GM23248 (cell line): ENCODE measurements around the gene CALB2. TPM values are rescaled to one million over a fixed set of nuclear protein-coding genes. Genes with fewer than 3 reads are reported as not detected.

Experiments
- DNase-seq: peaks from one replicate; pipeline ENCODE4 v3.0.0-alpha.2; 2015
- H2AFZ ChIP-seq: fragments of 200-600 bp; sonication (generic); 2 replicates; pipeline ENCODE4 v1.6.1; 2016; ENCODE audit warnings: antibody characterized with exemption
- H3F3A ChIP-seq: fragments of 200-600 bp; sonication (generic); 2 replicates; pipeline ENCODE4 v1.6.1; 2016; ENCODE audit warnings: mild to moderate bottlenecking, antibody characterized with exemption, mixed run types; ENCODE audit not compliant: insufficient read depth
- H3K27ac ChIP-seq: fragments of 200-600 bp; sonication (generic); 2 replicates; pipeline ENCODE4 v1.5.1; 2016; ENCODE audit warnings: mild to moderate bottlenecking
- H3K27me3 ChIP-seq: fragments of 200-600 bp; sonication (generic); replicated peaks from 2 replicates; pipeline ENCODE4 v1.6.1; 2016; ENCODE audit warnings: mild to moderate bottlenecking; ENCODE audit not compliant: insufficient read depth
- H3K36me3 ChIP-seq: fragments of 200-600 bp; sonication (generic); 2 replicates; pipeline ENCODE4 v1.6.1; 2016; ENCODE audit warnings: low read depth, mild to moderate bottlenecking
- H3K4me1 ChIP-seq: fragments of 200-600 bp; sonication (generic); 2 replicates; pipeline ENCODE4 v1.6.1; 2016; ENCODE audit warnings: mild to moderate bottlenecking; ENCODE audit not compliant: insufficient read depth
- H3K4me2 ChIP-seq: fragments of 200-600 bp; sonication (generic); one replicate; pipeline ENCODE4 v1.6.1; 2016; ENCODE audit warnings: mild to moderate bottlenecking; ENCODE audit not compliant: unreplicated experiment
- H3K4me3 ChIP-seq: fragments of 200-600 bp; sonication (generic); 2 replicates; pipeline ENCODE4 v1.5.1; 2016; ENCODE audit warnings: mild to moderate bottlenecking
- H3K79me2 ChIP-seq: fragments of 200-600 bp; sonication (generic); 2 replicates; pipeline ENCODE4 v1.6.1; 2016; ENCODE audit warnings: mild to moderate bottlenecking; ENCODE audit not compliant: insufficient read depth
- H3K9ac ChIP-seq: fragments of 200-600 bp; sonication (generic); 2 replicates; pipeline ENCODE4 v1.6.1; 2016; ENCODE audit warnings: mild to moderate bottlenecking
- H3K9me2 ChIP-seq: fragments of 200-600 bp; sonication (generic); 2 replicates; pipeline ENCODE4 v1.6.1; 2016; ENCODE audit warnings: mixed run types, mild to moderate bottlenecking, moderate library complexity; ENCODE audit not compliant: insufficient read depth
- H3K9me3 ChIP-seq: fragments of 200-600 bp; sonication (generic); one replicate; pipeline ENCODE4 v1.6.1; 2017; ENCODE audit warnings: low read depth
- H4K20me1 ChIP-seq: fragments of 200-600 bp; sonication (generic); 2 replicates; pipeline ENCODE4 v1.6.0; 2016; ENCODE audit not compliant: insufficient read depth
- EZH2 ChIP-seq: fragments of 200-600 bp; sonication (generic); IDR thresholded peaks from 2 replicates; pipeline ENCODE4 v1.6.1; 2018; ENCODE audit warnings: antibody characterized with exemption, mild to moderate bottlenecking; ENCODE audit not compliant: insufficient read depth, poor library complexity, severe bottlenecking
- EZH2phosphoT487 ChIP-seq: fragments of 200-600 bp; sonication (generic); IDR thresholded peaks from 2 replicates; pipeline ENCODE4 v1.6.1; 2018; ENCODE audit warnings: antibody characterized with exemption, moderate library complexity, mild to moderate bottlenecking, low read depth; ENCODE audit not compliant: insufficient read depth
- WGBS, 2 experiments: methylation state at CpG; one replicate each; pipeline ENCODE4 v1.1.6; 2015 to 2017; ENCODE audit warnings: low lambda C conversion rate in 2 of 2, low coverage in 1 of 2; ENCODE audit errors: missing lambda C conversion rate in 2 of 2; 5-methylcytosine and 5-hydroxymethylcytosine counted together
- in situ Hi-C: fragments of 300-500 bp; cut with MboI; formaldehyde crosslinking; loops from 2 replicates; pipeline ENCODE4 v1.15.0; 2020
- polyA plus RNA-seq: library from polyadenylated mRNA; unstranded; fragments of >200 nt; fragmentation: Nextera tagmentation; extraction: Ambion mirVana; gene quantifications from 2 replicates; pipeline ENCODE4 v1.2.1, GENCODE V29; 2016
- total RNA-seq: library from RNA; depleted of rRNA; stranded (reverse); fragments of >200 nt; shearing (Covaris generic); gene quantifications from 2 replicates; pipeline ENCODE4 v1.2.3, GENCODE V29; 2014

CALB2 gene
- total and polyA plus RNA-seq, 2 experiments from 2014 or later, result 1.2 to 1.8 TPM

- Histone ChIP-seq H3K9me2 (no peaks in the 10 kb centered on the region), H3K9me3 (no peaks in the 10 kb centered on the region), H3K4me3 (no peak overlapping the region), H3K27ac (no peak overlapping the region), H4K20me1 (no peaks in the 10 kb centered on the region), H3K9ac (no peak overlapping the region), H3K36me3 (no peaks in the 10 kb centered on the region), H3K79me2 (no peaks in the 10 kb centered on the region), H2AFZ (no peak overlapping the region), H3F3A (no peaks in the 10 kb centered on the region), H3K4me2 (no peak overlapping the region), H3K4me1 (no peaks in the 10 kb centered on the region), H3K27me3 (no peaks in the 10 kb centered on the region)
- TF ChIP-seq EZH2, result no peak
- no peak for TF ChIP-seq EZH2phosphoT487
- DNase-seq, result peak; percentile 70
- WGBS, 2 experiments, result 51 to 54% methylated on average over 12 of the region's 12 CpGs
- in situ Hi-C loops, result no loop called here
Observed at GRCh38 chr16:71367241-71367976, 8.9 kb downstream of the CALB2 start.

GRCh38 chr16:71368958-71369357 lies 10.4 kb downstream of the CALB2 start:
- Histone ChIP-seq H3K4me2 (no peak overlapping the region), H3K9me3 (no peaks in the 10 kb centered on the region), H3K9ac (no peak overlapping the region), H2AFZ (no peak overlapping the region), H3K4me1 (peaks cover 5% of the 10 kb centered on the region; the same call in 1 of the 2 replicates), H3K79me2 (no peaks in the 10 kb centered on the region), H3K36me3 (no peaks in the 10 kb centered on the region), H3F3A (no peaks in the 10 kb centered on the region), H3K27ac (no peak overlapping the region), H4K20me1 (no peaks in the 10 kb centered on the region), H3K4me3 (no peak overlapping the region), H3K9me2 (no peaks in the 10 kb centered on the region), H3K27me3 (no peaks in the 10 kb centered on the region)
- 65 to 66% methylated on average over 10 of the region's 10 CpGs for WGBS, 2 experiments
- no peak for DNase-seq
- no peak for TF ChIP-seq EZH2phosphoT487
- no peak for TF ChIP-seq EZH2
- in situ Hi-C loops, result no loop called here

GRCh38 chr16:71369494-71369893 lies 11.0 kb downstream of the CALB2 start:
- H3K4me2 ChIP-seq, result no peak overlapping the region
- H3K9ac ChIP-seq, result no peak overlapping the region
- no peaks in the 10 kb centered on the region for H4K20me1 ChIP-seq
- H3K4me1 ChIP-seq, result peaks cover 5% of the 10 kb centered on the region; the same call in 1 of the 2 replicates
- no peaks in the 10 kb centered on the region for H3K36me3 ChIP-seq
- no peaks in the 10 kb centered on the region for H3K79me2 ChIP-seq
- no peaks in the 10 kb centered on the region for H3K27me3 ChIP-seq
- DNase-seq, result no peak
- TF ChIP-seq EZH2phosphoT487 (no peak), EZH2 (no peak)
- WGBS, 2 experiments, result 65 to 69% methylated on average over 11 of the region's 11 CpGs
- H3F3A ChIP-seq, result no peaks in the 10 kb centered on the region
- in situ Hi-C loops, result no loop called here
- H3K4me3 ChIP-seq, result no peak overlapping the region
- no peak overlapping the region for H2AFZ ChIP-seq
- no peaks in the 10 kb centered on the region for H3K9me2 ChIP-seq
- no peak overlapping the region for H3K27ac ChIP-seq
- no peaks in the 10 kb centered on the region for H3K9me3 ChIP-seq

GRCh38 chr16:71371237-71371636 lies 12.7 kb downstream of the CALB2 start:
- Histone ChIP-seq H3K9me2 (no peaks in the 10 kb centered on the region), H3K9ac (no peak overlapping the region), H3K27ac (no peak overlapping the region), H3K4me2 (no peak overlapping the region), H3K36me3 (no peaks in the 10 kb centered on the region), H3K27me3 (no peaks in the 10 kb centered on the region), H3K9me3 (no peaks in the 10 kb centered on the region), H3F3A (no peaks in the 10 kb centered on the region), H4K20me1 (no peaks in the 10 kb centered on the region), H2AFZ (no peak overlapping the region), H3K4me3 (no peak overlapping the region), H3K79me2 (no peaks in the 10 kb centered on the region), H3K4me1 (peaks cover 5% of the 10 kb centered on the region; the same call in 1 of the 2 replicates)
- WGBS, 2 experiments, result 78 to 81% methylated on average over 2 of the region's 2 CpGs
- no peak for DNase-seq
- in situ Hi-C loops, result no loop called here
- TF ChIP-seq EZH2phosphoT487 (no peak), EZH2 (no peak)
